GM19043 (cell line): ENCODE measurements around the gene B4GAT1.
A peak's percentile ranks its signal among the peaks of the same experiment; 100 is the strongest.

Experiments used
- ATAC-seq: cut with Tn5 transposase; IDR thresholded peaks from one replicate; pipeline ENCODE4 v1.9.1; 2021; ENCODE audit warnings: low read depth; ENCODE audit not compliant: unreplicated experiment

The B4GAT1 gene

DNA sequence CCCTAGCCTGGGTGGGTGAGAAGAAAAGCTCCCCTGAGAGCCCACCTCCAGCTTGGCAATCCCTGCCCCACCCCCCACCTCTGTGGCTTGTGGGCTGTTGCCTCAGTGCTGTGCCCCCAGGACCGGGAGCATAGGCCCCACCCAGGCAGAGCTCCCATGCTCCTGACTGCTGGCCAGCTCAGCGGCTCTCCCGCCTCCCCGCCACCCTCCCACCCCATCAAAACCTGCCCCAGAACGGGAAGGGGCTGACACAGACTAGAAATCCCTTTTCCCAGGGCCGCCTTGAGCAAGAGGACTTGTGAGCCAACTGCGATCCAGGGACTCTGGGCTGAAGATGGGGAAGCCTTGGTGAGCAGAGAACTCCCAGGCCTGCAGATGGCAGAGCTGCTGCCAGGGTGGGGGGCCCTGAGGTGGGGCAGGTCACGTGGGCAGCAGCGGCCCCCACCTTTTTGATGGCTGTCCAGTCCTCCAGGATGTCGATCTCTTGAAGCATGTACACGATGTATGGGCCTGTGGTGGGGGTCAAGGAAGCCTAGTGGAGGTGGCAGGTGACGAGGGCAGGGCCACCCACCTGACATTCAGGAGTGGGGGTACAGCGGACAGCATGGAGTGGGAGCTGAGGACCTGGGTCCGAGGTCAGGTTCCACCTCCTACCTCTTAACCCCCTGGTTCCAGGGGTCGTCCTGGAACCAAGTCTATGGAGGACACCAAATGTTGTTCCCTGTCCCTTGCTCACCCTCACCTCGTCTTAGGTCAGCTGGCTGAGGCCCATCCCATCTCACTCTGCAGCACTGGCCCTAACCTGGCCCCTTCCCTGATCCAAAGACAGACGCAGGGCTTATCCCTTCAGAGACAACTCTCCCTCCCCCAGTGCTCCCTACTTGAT lies 8.9 kb downstream of the B4GAT1 start:
- ATAC-seq = no peak

- no peak for ATAC-seq
Observed at GRCh38 chr11:66337103-66337899, 10.1 kb downstream of the B4GAT1 start.

DNA sequence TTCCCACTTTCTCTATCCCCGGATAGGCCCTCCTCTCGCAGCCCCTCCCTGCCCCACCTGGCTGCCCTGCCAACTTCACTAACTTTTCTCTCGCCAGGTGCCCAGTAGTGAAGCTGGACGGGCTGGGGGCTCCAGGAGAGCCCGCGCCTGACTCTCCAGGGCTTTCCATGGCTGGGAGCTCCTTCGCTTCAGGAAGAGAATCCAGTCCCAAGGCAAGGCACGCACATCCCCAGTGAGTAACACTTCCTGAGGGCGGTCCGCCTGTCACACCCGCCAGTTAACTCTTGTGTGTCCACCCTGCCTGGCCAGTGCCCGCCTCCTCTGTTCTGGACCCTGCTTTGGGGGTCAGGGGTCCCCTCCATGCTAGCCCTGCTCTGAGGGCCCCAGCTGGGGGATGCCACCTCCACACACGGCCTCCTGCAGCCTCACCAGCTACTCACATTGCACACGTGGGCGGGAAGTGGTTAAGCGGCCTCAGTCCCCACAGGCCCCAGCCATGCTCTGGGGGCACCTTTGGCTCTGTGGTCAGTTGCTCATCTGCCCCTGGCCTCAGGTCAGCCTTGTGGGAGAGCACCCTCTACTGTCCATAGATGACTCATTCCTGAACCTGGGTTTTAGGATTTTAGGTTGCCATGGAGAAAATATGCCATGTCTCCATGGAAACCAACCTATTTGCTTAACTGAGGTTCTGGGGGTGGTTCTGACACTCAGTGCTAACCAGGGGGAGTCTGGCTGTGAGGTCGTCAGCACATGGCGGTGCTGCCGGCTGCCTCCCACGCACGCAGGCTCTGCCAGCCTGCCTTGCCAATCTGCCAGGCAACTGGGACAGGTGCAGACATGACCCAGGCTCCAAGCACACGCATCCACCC lies 11.0 kb downstream of the B4GAT1 start, which contains the start of gene RIN1:
Gene RIN1, minus strand, starts transcription at position 201 of the 869 bp plus-strand sequence. Its CDS starts 32 bp downstream, at position 169.
- ATAC-seq = peak; percentile 83

DNA sequence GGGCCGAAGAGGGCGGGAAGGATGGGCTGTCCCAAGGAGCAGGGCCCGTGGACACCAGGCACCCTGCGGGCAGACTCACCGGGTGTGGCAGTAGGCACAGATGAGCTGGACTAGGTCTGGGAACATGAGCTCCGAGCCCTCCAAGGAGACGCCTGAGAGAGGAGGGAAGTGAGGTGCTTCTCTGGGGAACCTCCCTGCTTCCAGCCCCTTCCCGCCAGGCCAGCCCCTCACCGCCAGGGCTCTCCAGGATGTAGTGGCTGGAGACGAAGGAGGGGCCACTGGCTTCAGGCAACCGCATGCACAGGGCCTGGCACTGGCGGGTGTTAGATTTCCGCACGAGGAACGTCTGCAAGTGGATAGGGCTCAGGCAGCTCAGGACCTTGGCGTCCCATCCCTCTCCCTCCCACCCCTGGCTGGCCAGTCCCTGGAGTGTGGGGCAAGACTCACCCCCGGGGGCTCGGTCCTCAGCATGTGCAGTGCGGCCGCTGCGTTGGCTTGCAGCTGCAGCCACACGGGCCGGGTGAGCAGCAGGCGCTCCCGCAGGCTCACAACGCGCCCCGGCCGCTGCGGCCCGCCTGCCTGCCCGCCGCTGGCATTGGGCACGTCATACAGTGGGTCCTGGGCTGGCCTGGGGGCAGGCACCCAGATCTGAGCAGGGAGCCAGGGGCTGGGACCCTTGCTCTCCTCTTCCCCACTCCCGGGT lies 11.7 kb downstream of the B4GAT1 start:
- ATAC-seq = no peak

DNA sequence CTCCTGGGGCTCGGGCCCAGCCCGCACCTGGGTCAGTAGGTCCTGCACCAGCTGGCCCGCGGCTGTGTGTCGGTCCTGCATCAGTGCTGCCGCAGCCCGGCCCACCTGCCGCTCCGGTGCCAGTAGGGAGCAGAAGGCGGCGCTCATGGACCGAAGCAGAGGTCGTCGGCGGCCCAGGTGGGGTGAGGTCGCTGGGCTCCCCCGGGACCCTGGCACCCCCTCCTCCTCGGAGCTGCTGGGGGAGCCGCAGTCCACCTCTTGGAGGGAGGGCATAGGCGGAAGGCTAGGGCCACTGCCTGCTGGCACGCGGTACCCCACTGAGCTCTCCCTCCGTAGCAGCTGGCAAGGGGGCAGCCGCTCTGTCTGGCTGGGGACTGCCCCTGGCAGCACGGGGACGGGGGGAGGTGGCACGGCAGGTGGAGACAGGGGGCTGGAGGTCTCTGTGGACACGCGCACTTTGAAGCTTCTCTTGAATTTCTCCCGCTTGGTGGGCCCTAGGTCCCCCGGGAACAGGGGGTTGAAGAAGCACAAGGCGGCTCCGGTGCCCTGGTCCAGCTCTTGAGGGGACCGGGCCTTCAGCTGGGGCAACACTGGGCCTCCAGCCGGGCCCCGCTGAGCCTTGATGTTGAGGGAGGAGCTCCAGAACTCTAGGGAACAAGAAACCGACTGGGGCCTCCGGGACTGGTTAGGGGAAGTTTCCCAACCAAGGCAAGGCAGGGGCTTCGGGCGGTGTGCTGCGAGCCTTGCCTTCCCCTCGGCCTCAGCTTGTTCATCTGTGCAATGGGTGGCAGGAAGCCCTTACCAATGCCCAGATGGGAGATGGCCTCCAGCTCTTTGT lies 12.6 kb downstream of the B4GAT1 start:
- ATAC-seq = no peak

GRCh38 chr11:66333896-66334604 lies 13.4 kb downstream of the B4GAT1 start:
- no peak for ATAC-seq

- ATAC-seq = no peak
Observed at GRCh38 chr11:66333220-66333877, 14.1 kb downstream of the B4GAT1 start.

GRCh38 chr11:66332371-66333219 lies 14.8 kb downstream of the B4GAT1 start:
- ATAC-seq = no peak

GRCh38 chr11:66331542-66332370 lies 15.7 kb downstream of the B4GAT1 start:
- no peak for ATAC-seq

GRCh38 chr11:66330931-66331330 lies 16.5 kb downstream of the B4GAT1 start:
- ATAC-seq = no peak

DNA sequence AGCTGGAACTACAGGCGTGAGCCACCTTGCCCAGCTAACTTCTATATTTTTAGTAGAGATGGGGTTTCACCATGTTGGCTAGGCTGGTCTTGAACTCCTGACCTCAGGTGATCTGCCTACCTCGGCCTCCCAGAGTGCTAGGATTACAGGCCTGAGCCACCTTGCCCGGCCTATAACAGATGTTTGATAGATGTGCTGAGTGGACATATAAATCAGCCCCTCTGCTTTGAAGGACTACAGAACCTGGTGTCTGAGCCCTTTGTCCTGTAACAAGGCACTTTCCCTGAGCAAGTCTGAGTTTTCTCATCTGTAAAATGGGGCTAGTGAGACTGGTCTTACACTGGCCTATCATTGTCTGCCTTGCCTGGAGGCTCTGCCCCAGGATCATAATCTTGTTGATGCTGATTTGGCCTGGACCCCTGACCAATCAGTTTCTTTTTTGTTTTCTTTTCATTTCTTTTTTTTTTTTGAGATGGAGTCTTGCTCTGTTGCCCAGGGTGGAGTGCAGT lies 18.2 kb downstream of the B4GAT1 start:
- no peak for ATAC-seq

- no peak for ATAC-seq
Observed at GRCh38 chr11:66328302-66329144, 18.9 kb downstream of the B4GAT1 start.

- no peak for ATAC-seq
Observed at GRCh38 chr11:66328031-66328301, 19.5 kb downstream of the B4GAT1 start.

DNA sequence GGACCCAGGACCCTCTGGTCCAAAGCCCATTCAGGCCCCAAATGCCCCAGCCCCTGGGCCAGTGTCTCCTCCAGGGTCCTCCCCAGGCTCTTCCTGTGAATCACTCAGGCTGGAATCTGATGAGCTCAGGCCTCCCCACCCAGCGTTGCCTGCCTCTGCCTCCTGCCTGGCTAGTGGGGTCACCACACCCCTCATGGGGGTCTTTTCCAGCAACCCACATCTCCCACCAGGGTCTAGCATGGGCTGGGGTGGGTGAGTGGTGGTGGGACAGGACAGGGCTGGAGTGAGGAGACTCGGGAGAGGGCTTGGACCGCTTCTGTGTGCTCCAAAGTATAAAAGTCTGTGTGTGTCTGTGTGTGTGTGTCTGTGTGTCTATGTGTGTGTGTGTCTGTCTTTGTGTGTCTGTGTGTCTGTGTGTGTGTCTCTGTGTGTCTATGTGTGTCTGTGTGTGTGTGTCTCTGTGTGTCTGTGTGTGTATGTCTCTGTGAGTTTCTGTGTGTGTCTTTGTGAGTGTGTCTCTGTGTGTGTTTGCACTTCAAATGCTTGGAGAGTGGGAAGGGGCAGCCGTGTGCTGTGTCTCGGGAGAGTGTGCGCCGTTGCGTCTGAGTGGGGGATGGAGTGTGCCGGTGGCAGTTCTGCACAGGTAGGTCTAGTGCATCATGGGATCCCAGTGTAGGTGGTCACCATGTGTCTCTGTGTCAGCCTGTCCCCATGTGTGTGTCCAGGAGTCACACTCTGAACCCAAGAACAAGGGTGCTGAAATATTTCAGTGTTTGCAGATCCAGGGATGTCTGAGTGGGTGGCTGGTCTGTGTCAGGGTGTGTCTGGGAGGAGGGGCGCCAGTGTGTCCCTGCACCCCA lies 20.0 kb downstream of the B4GAT1 start:
- no peak for ATAC-seq
